ENCODE measurements around the gene RTN1. TPM values are rescaled to one million over a fixed set of nuclear protein-coding genes. Genes with fewer than 3 reads are reported as not detected.

The RTN1 gene
- total RNA-seq, 2 experiments from 2014 or later: not detected

Small RNA genes within 50 kb of the gene (microRNA-seq; reads per million reads assigned to microRNA genes)
- not detected for gene MIR5586

Other genes with a start within 250 kb of the RTN1 start
- gene LRRC9, start 49.4 kb upstream of the RTN1 start, total RNA-seq: not detected
- gene PCNX4, start 221.1 kb upstream of the RTN1 start, total RNA-seq: 10 to 100 TPM; 34.4 to 35.5 TPM

Data from activated naive CD8-positive, alpha-beta T cell treated with anti-CD3 and anti-CD28 coated beads, Interleukin-2, amount 10 ng/mL, durations not matched to agents 7 days and 5 days (primary cell).